Pancreas (tissue), 10 donors: ENCODE results near the gene KLHL12. TPM values are rescaled to one million over a fixed set of nuclear protein-coding genes. Genes with fewer than 3 reads are reported as not detected.

Source experiments
- ATAC-seq, 4 donors: fragments of 200-7000 bp; cut with Tn5 transposase; one replicate each; pipeline versions ENCODE4 v1.8.0 to v1.9.1; 2020; ENCODE audit warnings: mild to moderate bottlenecking in 4 of 4, moderate library complexity in 4 of 4
- DNase-seq, 6 donors: peaks; one replicate each; pipeline ENCODE4 v3.0.0-alpha.2; 2020
- FAIRE-seq: peaks from 2 replicates; lab custom pipeline; 2012; peaks lifted over from hg19 to GRCh38; lab: Jason Lieb, UNC
- H3K27ac ChIP-seq, 4 donors: fragments of 200-600 bp; sonication (generic); 1 replicate in 3 of 4; 2 replicates in 1 of 4; pipeline versions ENCODE4 v1.5.0 to v1.8.0; 2020
- H3K27me3 ChIP-seq, 4 donors: fragments of 200-600 bp; one replicate each; pipeline ENCODE4 v1.8.0; 2021
- H3K36me3 ChIP-seq, 3 donors: fragments of 200-600 bp; sonication (generic) in 1 of 3; one replicate each; pipeline versions ENCODE4 v1.5.0 to v1.8.0; 2020 to 2021
- H3K4me1 ChIP-seq, 3 donors: fragments of 200-600 bp; one replicate each; pipeline ENCODE4 v1.8.0; 2021
- H3K4me3 ChIP-seq, 4 donors: fragments of 200-600 bp; sonication (generic) in 2 of 4; one replicate each; pipeline versions ENCODE4 v1.5.0 to v1.8.0; 2020 to 2021
- H3K9me3 ChIP-seq, 4 donors: fragments of 200-600 bp; one replicate each; pipeline ENCODE4 v1.8.0; 2021
- CTCF ChIP-seq, 4 donors: fragments of 200-600 bp; sonication (generic) in 3 of 4; IDR thresholded peaks; one replicate each; pipeline versions ENCODE4 v1.5.0 to v1.8.0; 2021; ENCODE audit warnings: antibody characterized with exemption in 4 of 4
- WGBS, 2 donors: extraction: QIAGEN DNeasy Blood & Tissue Kit; methylation state at CpG; one replicate each; pipeline ENCODE4 v1.1.7; 2013; 5-methylcytosine and 5-hydroxymethylcytosine counted together
- intact Hi-C, 3 donors: fragments of 100-400 bp; cut with DNase I; formaldehyde crosslinking; loops; one replicate each; pipeline versions ENCODE4 v1.11.1 to v1.14.2; 2022
- polyA plus RNA-seq, 2 donors: library from polyadenylated mRNA; stranded (reverse); fragments of 200-250 nt; gene quantifications; one replicate each; pipeline ENCODE4 v1.2.3, GENCODE V29; 2013
- total RNA-seq, 6 donors: library from RNA; stranded (reverse); fragmentation: NEBNext Ultra II Directional in 4 of 6; extraction: Animal tissue kit (Norgen Biotek cat#: 25700) in 4 of 6; gene quantifications; one replicate each; pipeline versions ENCODE4 v1.2.1 to v1.2.4, GENCODE V29; 2021 to 2023
- donor health status: healthy with polysubstance abuse.
- donor health status: DM: no; HTN: no; CAD: no; lungs with moderate emphysema.
- donor health status: DM: no; HTN: no; CAD: no.
- donor health status: control.
- donor health status: control.
- donor health status: Bipolar disorder and iron deficiency.
- donor health status: DM: yes; HTN: yes; CAD: no.
- donor health status: DM: no; HTN: no; CAD: no.
- donor health status: DM: no; HTN: no; CAD: no.
- donor health status: DM: yes; HTN: yes; CAD: no.

The KLHL12 gene
- total and polyA plus RNA-seq, 8 donors, result 8.2 to 17.8 (median 11.7) TPM

GRCh38 chr1:202843081-202843480 is 84.0 kb downstream of the KLHL12 start:
- H3K4me1 ChIP-seq, result no peaks in the 10 kb centered on the region
- no peaks in the 10 kb centered on the region for H3K9me3 ChIP-seq
- H3K27ac ChIP-seq, result no peak overlapping the region
- no peak for TF ChIP-seq CTCF (IDR thresholded peaks at IDR 0.05)
- no peak overlapping the region for H3K4me3 ChIP-seq
- FAIRE-seq (no peak), DNase-seq (no peak), ATAC-seq (no peak)
- no peaks in the 10 kb centered on the region for H3K27me3 ChIP-seq
- no peaks in the 10 kb centered on the region for H3K36me3 ChIP-seq
- 74 to 84% methylated on average over 11 of the region's 11 CpGs for WGBS, 2 donors
- intact Hi-C loops, result no loop called here

Other genes starting within 250 kb of the KLHL12 start
- gene SYT2, start 216.8 kb downstream of the KLHL12 start, total RNA-seq, result under 1 TPM in 2 of 6 donors, not detected in 4; 0.03 TPM
- under 1 TPM; under 0.01 to 0.02 TPM for gene SYT2, start 216.8 kb downstream of the KLHL12 start, polyA plus RNA-seq
- 10 to 100 TPM; 18.2 to 47.0 (median 25.1) TPM for gene KDM5B, start 118.8 kb downstream of the KLHL12 start, total RNA-seq
- 10 to 100 TPM in 1 of 2 donors, 1 to 10 TPM in 1; 7.3 to 10.5 TPM for gene KDM5B, start 118.8 kb downstream of the KLHL12 start, polyA plus RNA-seq
- gene PCAT6, start 116.3 kb downstream of the KLHL12 start, total RNA-seq, result 1 to 10 TPM in 1 of 6 donors, under 1 TPM in 5; 0.31 to 1.2 (median 0.66) TPM
- 1 to 10 TPM; 1.7 to 2.5 TPM for gene PCAT6, start 116.3 kb downstream of the KLHL12 start, polyA plus RNA-seq
- 1 to 10 TPM; 1.7 to 3.9 (median 2.5) TPM for gene RABIF, start 38.1 kb downstream of the KLHL12 start, total RNA-seq
- gene RABIF, start 38.1 kb downstream of the KLHL12 start, polyA plus RNA-seq, result 1 to 10 TPM; 2.2 to 3.1 TPM
- 10 to 100 TPM; 34.2 to 52.2 (median 49.5) TPM for gene ADIPOR1, start 31.1 kb upstream of the KLHL12 start, total RNA-seq
- gene ADIPOR1, start 31.1 kb upstream of the KLHL12 start, polyA plus RNA-seq, result 10 to 100 TPM; 27.9 to 45.6 TPM
- gene CYB5R1, start 40.0 kb upstream of the KLHL12 start, total RNA-seq, result 10 to 100 TPM; 28.4 to 35.3 (median 33.1) TPM
- gene CYB5R1, start 40.0 kb upstream of the KLHL12 start, polyA plus RNA-seq, result 10 to 100 TPM; 19.4 to 46.8 TPM
- gene TMEM183A, start 80.1 kb upstream of the KLHL12 start, total RNA-seq, result 10 to 100 TPM; 24.3 to 38.7 (median 30.6) TPM
- 10 to 100 TPM; 16.6 to 33.1 TPM for gene TMEM183A, start 80.1 kb upstream of the KLHL12 start, polyA plus RNA-seq
- gene PPFIA4, start 99.3 kb upstream of the KLHL12 start, total RNA-seq, result under 1 TPM; 0.09 to 0.53 (median 0.34) TPM
- gene PPFIA4, start 99.3 kb upstream of the KLHL12 start, polyA plus RNA-seq, result under 1 TPM; 0.30 to 0.82 TPM
- not detected for gene MYOG, start 158.8 kb upstream of the KLHL12 start, total RNA-seq
- gene MYOG, start 158.8 kb upstream of the KLHL12 start, polyA plus RNA-seq, result under 1 TPM in 1 of 2 donors, not detected in 1; 0.07 TPM
- 10 to 100 TPM in 3 of 6 donors, 1 to 10 TPM in 3; 8.1 to 19.3 (median 12.7) TPM for gene ADORA1, start 200.5 kb upstream of the KLHL12 start, total RNA-seq
- 10 to 100 TPM; 14.8 to 19.7 TPM for gene ADORA1, start 200.5 kb upstream of the KLHL12 start, polyA plus RNA-seq
- not detected for gene MYBPH, start 248.6 kb upstream of the KLHL12 start, total RNA-seq
- gene MYBPH, start 248.6 kb upstream of the KLHL12 start, polyA plus RNA-seq, result not detected